ENCODE data around the gene NFATC3.
"Not testable (repeated sequence)": the region's sequence is repeated elsewhere in the genome, so short reads cannot be mapped to it uniquely, and the experiment has no call there.

The NFATC3 gene

DNA sequence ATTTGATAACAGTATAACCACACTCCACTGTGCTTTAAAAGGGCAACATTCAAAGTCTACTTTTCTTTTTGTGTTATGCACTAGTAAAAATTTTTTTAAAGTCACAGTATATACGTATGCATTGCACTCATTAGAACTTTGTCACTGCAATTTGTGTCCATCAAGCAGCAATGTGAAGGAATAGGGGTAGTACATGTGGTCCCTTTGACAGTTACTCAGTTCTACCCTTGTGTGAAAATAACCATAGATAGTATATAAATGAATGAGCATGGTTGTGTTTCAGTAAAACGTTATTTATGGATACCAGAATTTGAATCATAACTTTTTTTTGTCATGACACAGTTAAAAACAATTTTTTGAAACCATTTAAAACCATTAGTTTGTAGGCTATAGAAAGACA, 30.7 kb downstream of the NFATC3 start:
- Histone ChIP-seq H3K4me1 (ENCODE audit: control insufficient read depth in 2 of 2, insufficient read depth in 2 of 2, low read length in 2 of 2) (no peaks in the 10 kb centered on the region), H3K27ac (ENCODE audit: low read depth in 2 of 2, low read length in 2 of 2) (no peak overlapping the region), H3K9ac (ENCODE audit: low read depth in 1 of 2, low read length in 2 of 2) (no peak overlapping the region), H3K27me3 (ENCODE audit: control insufficient read depth in 2 of 2, insufficient read depth in 2 of 2, low read length in 2 of 2) (no peaks in the 10 kb centered on the region), H3K36me3 (ENCODE audit: control insufficient read depth in 2 of 2, insufficient read depth in 2 of 2, low read length in 2 of 2) (no peaks in the 10 kb centered on the region), H3K9me3 (ENCODE audit: control insufficient read depth in 2 of 2, low read length in 2 of 2) (no peaks in the 10 kb centered on the region), H3K4me3 (ENCODE audit: low read length in 2 of 2) (no peak overlapping the region)

DNA sequence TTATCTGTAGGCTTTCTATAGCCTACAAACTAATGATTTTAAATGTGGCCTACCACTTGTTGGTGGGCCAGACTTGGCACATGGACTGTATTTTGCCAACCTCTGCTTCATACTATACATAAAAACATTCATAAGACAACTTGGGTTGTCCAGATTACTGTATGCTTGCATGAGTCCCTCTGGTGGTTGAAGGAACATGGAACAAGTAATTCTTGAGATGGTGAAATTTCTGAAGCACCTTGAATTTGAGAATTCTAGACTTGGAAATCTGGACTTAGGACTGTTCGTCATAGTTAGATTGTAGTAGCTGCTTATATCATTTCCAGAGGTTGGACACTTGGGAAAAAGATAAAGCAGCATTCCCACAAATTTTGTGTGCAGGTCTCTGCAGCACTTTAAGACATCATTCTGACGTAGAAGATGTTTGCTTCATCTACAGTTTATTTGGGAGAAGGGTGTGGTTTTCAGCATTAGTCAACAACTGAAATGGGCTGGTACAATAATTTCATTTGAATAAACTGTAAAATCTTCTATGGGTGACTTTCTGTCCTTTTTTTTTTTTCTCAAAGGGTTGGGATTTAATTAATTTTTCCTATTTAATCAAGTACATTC, 31.2 kb downstream of the NFATC3 start:
- H3K9ac ChIP-seq (ENCODE audit: low read depth in 1 of 2, low read length in 2 of 2), result no peak overlapping the region
- no peaks in the 10 kb centered on the region for H3K27me3 ChIP-seq (ENCODE audit: control insufficient read depth in 2 of 2, insufficient read depth in 2 of 2, low read length in 2 of 2)
- no peaks in the 10 kb centered on the region for H3K9me3 ChIP-seq (ENCODE audit: control insufficient read depth in 2 of 2, low read length in 2 of 2)
- H3K36me3 ChIP-seq (ENCODE audit: control insufficient read depth in 2 of 2, insufficient read depth in 2 of 2, low read length in 2 of 2), result no peaks in the 10 kb centered on the region
- no peak overlapping the region for H3K27ac ChIP-seq (ENCODE audit: low read depth in 2 of 2, low read length in 2 of 2)
- H3K4me3 ChIP-seq (ENCODE audit: low read length in 2 of 2), result no peak overlapping the region
- no peaks in the 10 kb centered on the region for H3K4me1 ChIP-seq (ENCODE audit: control insufficient read depth in 2 of 2, insufficient read depth in 2 of 2, low read length in 2 of 2)

DNA sequence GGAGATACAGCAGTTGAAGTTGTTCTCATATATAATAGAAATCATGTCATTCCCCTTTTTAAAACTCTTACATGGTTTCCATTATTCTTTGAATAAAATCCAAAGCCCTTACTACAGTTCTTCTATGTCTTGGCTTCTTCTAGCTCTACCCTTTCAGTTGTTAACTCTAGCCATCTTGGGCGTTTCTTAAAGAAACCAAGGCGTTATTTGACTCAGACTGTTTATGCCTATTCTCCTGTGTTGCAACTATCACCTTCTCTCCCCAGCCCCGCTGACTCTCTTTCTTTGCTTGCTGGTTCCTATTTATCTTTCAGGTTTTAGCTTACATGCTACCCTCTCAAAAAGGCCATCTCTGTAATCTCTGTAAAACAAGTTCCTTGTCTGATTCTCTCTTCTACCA, 32.7 kb downstream of the NFATC3 start:
- Histone ChIP-seq H3K27me3 (ENCODE audit: control insufficient read depth in 2 of 2, insufficient read depth in 2 of 2, low read length in 2 of 2) (no peaks in the 10 kb centered on the region), H3K4me3 (ENCODE audit: low read length in 2 of 2) (no peak overlapping the region), H3K36me3 (ENCODE audit: control insufficient read depth in 2 of 2, insufficient read depth in 2 of 2, low read length in 2 of 2) (peaks cover 0 to 5% of the 10 kb centered on the region in 2 donors), H3K4me1 (ENCODE audit: control insufficient read depth in 2 of 2, insufficient read depth in 2 of 2, low read length in 2 of 2) (no peaks in the 10 kb centered on the region), H3K27ac (ENCODE audit: low read depth in 2 of 2, low read length in 2 of 2) (no peak overlapping the region), H3K9me3 (ENCODE audit: control insufficient read depth in 2 of 2, low read length in 2 of 2) (no peaks in the 10 kb centered on the region), H3K9ac (ENCODE audit: low read depth in 1 of 2, low read length in 2 of 2) (no peak overlapping the region)

DNA sequence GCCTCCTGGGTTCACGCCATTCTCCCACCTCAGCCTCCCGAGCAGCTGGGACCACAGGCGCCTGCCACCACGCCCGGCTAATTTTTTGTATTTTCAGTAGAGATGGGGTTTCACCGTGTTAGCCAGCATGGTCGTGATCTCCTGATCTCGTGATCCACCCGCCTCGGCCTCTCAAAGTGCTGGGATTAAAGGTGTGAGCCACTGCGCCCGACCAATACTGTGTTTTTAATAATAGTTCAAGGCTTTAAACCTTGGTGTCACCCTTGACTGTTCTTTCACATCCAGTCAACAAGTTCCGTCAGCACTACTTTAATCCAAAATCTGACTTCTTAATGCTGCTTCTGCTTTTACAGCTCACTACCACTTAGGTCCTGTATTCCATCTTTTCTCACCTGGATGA, 33.8 kb downstream of the NFATC3 start:
- not testable (repeated sequence) for H3K4me1 ChIP-seq (ENCODE audit: control insufficient read depth in 2 of 2, insufficient read depth in 2 of 2, low read length in 2 of 2); H3K4me3 ChIP-seq (ENCODE audit: low read length in 2 of 2); H3K27me3 ChIP-seq (ENCODE audit: control insufficient read depth in 2 of 2, insufficient read depth in 2 of 2, low read length in 2 of 2); H3K27ac ChIP-seq (ENCODE audit: low read depth in 2 of 2, low read length in 2 of 2); H3K36me3 ChIP-seq (ENCODE audit: control insufficient read depth in 2 of 2, insufficient read depth in 2 of 2, low read length in 2 of 2); H3K9me3 ChIP-seq (ENCODE audit: control insufficient read depth in 2 of 2, low read length in 2 of 2); H3K9ac ChIP-seq (ENCODE audit: low read depth in 1 of 2, low read length in 2 of 2)

DNA sequence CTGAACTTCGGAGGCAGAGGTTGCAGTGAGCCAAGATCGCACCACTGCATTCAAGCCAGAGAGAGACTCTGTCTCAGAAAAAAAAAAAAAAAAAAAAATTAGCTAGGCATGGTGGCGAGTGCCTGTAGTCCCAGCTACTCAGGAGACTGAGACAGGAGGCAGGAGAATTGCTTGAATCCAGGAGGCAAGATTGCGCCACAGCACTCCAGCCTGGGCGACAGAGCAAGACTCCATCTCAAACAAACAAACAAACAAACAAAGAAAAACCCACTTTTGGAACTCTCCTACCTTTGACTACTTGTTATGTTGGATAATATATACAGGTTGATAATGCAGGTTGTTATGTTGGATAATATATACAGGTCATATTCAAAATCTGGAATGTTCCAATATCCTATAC, 35.3 kb downstream of the NFATC3 start:
- not testable (repeated sequence) for H3K27ac ChIP-seq (ENCODE audit: low read depth in 2 of 2, low read length in 2 of 2); H3K36me3 ChIP-seq (ENCODE audit: control insufficient read depth in 2 of 2, insufficient read depth in 2 of 2, low read length in 2 of 2); H3K27me3 ChIP-seq (ENCODE audit: control insufficient read depth in 2 of 2, insufficient read depth in 2 of 2, low read length in 2 of 2); H3K4me3 ChIP-seq (ENCODE audit: low read length in 2 of 2); H3K4me1 ChIP-seq (ENCODE audit: control insufficient read depth in 2 of 2, insufficient read depth in 2 of 2, low read length in 2 of 2); H3K9ac ChIP-seq (ENCODE audit: low read depth in 1 of 2, low read length in 2 of 2); H3K9me3 ChIP-seq (ENCODE audit: control insufficient read depth in 2 of 2, low read length in 2 of 2)

DNA sequence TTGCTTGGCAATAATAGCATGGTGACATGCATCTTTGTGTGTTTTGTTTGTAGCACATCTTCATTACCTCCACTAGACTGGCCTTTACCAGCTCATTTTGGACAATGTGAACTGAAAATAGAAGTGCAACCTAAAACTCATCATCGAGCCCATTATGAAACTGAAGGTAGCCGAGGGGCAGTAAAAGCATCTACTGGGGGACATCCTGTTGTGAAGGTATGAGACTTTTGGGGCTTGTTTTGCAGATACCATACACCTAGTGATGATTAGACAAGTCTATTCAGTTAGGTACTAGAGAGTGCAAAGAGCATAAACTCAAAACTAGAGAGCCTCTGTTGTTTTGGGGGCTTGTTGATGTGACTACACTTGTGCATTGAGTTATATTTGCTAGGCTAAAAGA, 41.2 kb downstream of the NFATC3 start:
- Histone ChIP-seq H3K9ac (ENCODE audit: low read depth in 1 of 2, low read length in 2 of 2) (no peak overlapping the region), H3K36me3 (ENCODE audit: control insufficient read depth in 2 of 2, insufficient read depth in 2 of 2, low read length in 2 of 2) (peaks cover 4 to 5% of the 10 kb centered on the region in 2 donors), H3K9me3 (ENCODE audit: control insufficient read depth in 2 of 2, low read length in 2 of 2) (no peaks in the 10 kb centered on the region), H3K4me3 (ENCODE audit: low read length in 2 of 2) (no peak overlapping the region), H3K27ac (ENCODE audit: low read depth in 2 of 2, low read length in 2 of 2) (no peak overlapping the region), H3K4me1 (ENCODE audit: control insufficient read depth in 2 of 2, insufficient read depth in 2 of 2, low read length in 2 of 2) (no peaks in the 10 kb centered on the region), H3K27me3 (ENCODE audit: control insufficient read depth in 2 of 2, insufficient read depth in 2 of 2, low read length in 2 of 2) (no peaks in the 10 kb centered on the region)

DNA sequence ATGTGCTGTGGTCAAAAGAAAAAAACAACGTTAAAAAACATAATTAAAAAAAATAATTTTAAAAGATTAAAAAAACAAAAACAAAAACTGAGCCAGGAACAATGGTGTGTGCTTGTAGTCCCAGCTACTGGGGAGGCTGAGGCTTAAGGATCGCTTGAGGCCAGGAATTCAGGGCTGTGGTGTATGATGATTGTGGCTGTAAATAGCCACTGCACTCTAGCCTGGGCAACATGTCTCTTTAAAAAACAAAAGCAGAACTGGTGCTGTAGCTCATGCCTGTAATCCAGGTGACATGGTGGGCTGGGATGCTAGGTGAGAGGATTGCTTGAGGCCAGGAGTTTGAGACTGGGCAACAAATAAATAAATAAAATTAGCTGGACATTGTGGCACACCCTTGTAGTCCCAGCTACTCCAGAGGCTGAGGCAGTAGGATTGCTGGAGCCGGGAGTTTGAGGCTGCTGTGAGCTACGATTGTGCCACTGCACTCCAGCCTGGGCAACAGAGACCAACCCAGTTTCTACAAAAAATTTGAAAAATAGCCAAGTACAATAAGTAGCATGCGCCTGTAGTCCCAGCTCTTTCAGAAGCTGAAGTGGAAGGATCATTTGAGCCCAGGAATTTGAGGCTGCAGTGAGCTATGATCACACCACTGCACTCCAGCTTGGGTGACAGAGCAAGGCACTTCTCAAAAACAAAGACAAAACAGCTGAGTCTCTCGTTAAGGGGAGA, 43.6 kb downstream of the NFATC3 start:
- no peaks in the 10 kb centered on the region for H3K9me3 ChIP-seq (ENCODE audit: control insufficient read depth in 2 of 2, low read length in 2 of 2)
- peaks cover 0 to 4% of the 10 kb centered on the region in 2 donors for H3K36me3 ChIP-seq (ENCODE audit: control insufficient read depth in 2 of 2, insufficient read depth in 2 of 2, low read length in 2 of 2)
- H3K4me1 ChIP-seq (ENCODE audit: control insufficient read depth in 2 of 2, insufficient read depth in 2 of 2, low read length in 2 of 2), result no peaks in the 10 kb centered on the region
- no peak overlapping the region for H3K9ac ChIP-seq (ENCODE audit: low read depth in 1 of 2, low read length in 2 of 2)
- no peak overlapping the region for H3K4me3 ChIP-seq (ENCODE audit: low read length in 2 of 2)
- no peaks in the 10 kb centered on the region for H3K27me3 ChIP-seq (ENCODE audit: control insufficient read depth in 2 of 2, insufficient read depth in 2 of 2, low read length in 2 of 2)
- H3K27ac ChIP-seq (ENCODE audit: low read depth in 2 of 2, low read length in 2 of 2), result no peak overlapping the region

DNA sequence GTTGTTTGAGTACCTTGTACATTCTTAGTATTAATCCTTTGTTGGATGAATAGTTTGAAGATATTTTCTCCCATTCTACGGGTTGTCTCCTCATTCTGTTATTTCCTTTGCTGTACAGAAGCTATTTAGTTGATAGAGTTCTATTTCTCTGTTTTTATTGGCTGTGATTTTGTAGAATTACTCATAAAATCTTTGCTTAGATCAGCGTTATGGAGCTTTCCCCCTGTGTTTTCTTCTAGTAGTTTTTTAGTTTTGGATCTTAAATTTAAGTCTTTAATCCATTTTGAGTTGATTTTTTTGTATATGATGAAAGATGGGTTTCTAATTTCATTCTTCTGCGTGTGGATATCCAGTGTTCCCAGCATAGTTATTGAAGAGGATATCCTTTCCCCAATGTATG, 45.4 kb downstream of the NFATC3 start:
- Histone ChIP-seq H3K27me3 (ENCODE audit: control insufficient read depth in 2 of 2, insufficient read depth in 2 of 2, low read length in 2 of 2) (no peaks in the 10 kb centered on the region), H3K4me3 (ENCODE audit: low read length in 2 of 2) (no peak overlapping the region), H3K4me1 (ENCODE audit: control insufficient read depth in 2 of 2, insufficient read depth in 2 of 2, low read length in 2 of 2) (no peaks in the 10 kb centered on the region), H3K9ac (ENCODE audit: low read depth in 1 of 2, low read length in 2 of 2) (no peak overlapping the region), H3K27ac (ENCODE audit: low read depth in 2 of 2, low read length in 2 of 2) (no peak overlapping the region), H3K9me3 (ENCODE audit: control insufficient read depth in 2 of 2, low read length in 2 of 2) (no peaks in the 10 kb centered on the region), H3K36me3 (ENCODE audit: control insufficient read depth in 2 of 2, insufficient read depth in 2 of 2, low read length in 2 of 2) (peaks cover 0 to 4% of the 10 kb centered on the region in 2 donors)

DNA sequence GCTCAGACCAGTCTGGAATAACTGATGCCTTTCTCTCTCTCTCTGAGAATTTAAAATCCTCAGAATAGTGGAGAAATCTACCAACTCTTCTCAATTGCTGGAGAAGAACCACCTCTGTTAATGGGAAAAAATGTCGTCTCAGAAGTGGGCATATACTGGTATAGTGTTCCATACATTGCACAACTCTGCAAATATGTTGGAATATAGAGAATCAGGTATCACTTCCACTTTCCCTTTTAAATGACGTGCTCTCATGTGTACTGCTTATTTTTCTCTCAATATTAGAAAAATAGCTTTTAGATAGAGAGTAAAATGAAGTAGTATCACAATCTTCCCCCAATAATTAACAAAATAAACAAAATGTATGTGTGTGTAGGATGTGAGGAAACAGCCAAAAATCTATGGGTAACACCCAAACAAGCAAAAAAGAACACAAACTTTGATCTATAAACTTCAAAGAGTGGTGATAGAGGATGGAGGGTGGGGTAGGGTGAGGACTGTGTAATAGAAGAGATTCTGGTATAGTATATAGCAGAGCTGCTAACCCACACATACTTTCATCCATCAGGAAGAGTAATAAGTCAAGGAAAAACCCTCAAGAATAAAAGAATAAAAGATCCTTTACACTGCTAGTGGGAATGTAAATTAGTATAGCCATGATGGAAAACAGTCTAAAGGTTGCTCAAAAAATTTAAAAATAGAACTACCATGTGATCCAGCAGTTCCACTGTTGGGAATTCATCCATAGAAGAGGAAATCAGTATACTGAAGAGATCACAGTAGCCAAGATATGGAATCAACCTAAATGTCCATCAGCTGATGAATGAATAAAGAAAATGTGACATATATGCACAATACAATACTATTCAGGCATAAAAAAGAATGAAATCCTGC, 46.9 kb downstream of the NFATC3 start:
- no peaks in the 10 kb centered on the region for H3K36me3 ChIP-seq (ENCODE audit: control insufficient read depth in 2 of 2, insufficient read depth in 2 of 2, low read length in 2 of 2)
- H3K4me1 ChIP-seq (ENCODE audit: control insufficient read depth in 2 of 2, insufficient read depth in 2 of 2, low read length in 2 of 2), result no peaks in the 10 kb centered on the region
- no peaks in the 10 kb centered on the region for H3K27me3 ChIP-seq (ENCODE audit: control insufficient read depth in 2 of 2, insufficient read depth in 2 of 2, low read length in 2 of 2)
- H3K9me3 ChIP-seq (ENCODE audit: control insufficient read depth in 2 of 2, low read length in 2 of 2), result no peaks in the 10 kb centered on the region
- no peak overlapping the region for H3K27ac ChIP-seq (ENCODE audit: low read depth in 2 of 2, low read length in 2 of 2)
- no peak overlapping the region for H3K9ac ChIP-seq (ENCODE audit: low read depth in 1 of 2, low read length in 2 of 2)
- no peak overlapping the region for H3K4me3 ChIP-seq (ENCODE audit: low read length in 2 of 2)

DNA sequence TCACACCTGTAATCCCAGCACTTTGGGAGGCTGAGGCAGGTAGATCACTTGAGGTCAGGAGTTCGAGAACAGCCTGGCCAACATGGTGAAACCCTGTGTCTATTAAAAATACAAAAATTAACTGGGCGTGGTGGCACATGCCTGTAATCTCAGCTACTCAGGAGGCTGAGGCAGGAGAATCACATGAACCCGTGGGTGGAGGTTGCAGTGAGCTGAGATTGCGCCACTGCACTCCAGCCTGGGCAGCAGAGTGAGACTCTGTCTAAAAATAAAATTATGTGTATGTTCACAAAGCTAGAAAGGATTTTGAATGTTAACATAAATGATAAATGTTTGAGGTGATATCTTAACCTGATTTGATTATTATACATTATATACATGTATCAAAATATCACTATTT, 47.8 kb downstream of the NFATC3 start:
- H3K27ac ChIP-seq (ENCODE audit: low read depth in 2 of 2, low read length in 2 of 2); H3K27me3 ChIP-seq (ENCODE audit: control insufficient read depth in 2 of 2, insufficient read depth in 2 of 2, low read length in 2 of 2); H3K4me1 ChIP-seq (ENCODE audit: control insufficient read depth in 2 of 2, insufficient read depth in 2 of 2, low read length in 2 of 2); H3K4me3 ChIP-seq (ENCODE audit: low read length in 2 of 2); H3K36me3 ChIP-seq (ENCODE audit: control insufficient read depth in 2 of 2, insufficient read depth in 2 of 2, low read length in 2 of 2); H3K9me3 ChIP-seq (ENCODE audit: control insufficient read depth in 2 of 2, low read length in 2 of 2); H3K9ac ChIP-seq (ENCODE audit: low read depth in 1 of 2, low read length in 2 of 2): not testable (repeated sequence)

Measured in mucosa of rectum (tissue), 2 donors.